ENCODE results near the gene CLIC1.
A peak's percentile ranks its signal among the peaks of the same experiment; 100 is the strongest.

Gene CLIC1

GRCh38 chr6:31736021-31736767 lies at the start of gene CLIC1:
Gene CLIC1, minus strand, starts transcription at chr6:31736530. Its CDS starts 230 bp downstream, at chr6:31736300.
- Mint-ChIP-seq H3K4me3 (peak within 1 kb of the TSS; percentile 95 to 97), H3K27me3 (no peaks in the 10 kb centered on the region), H3K4me1 (peaks cover 70% of the 10 kb centered on the region), H3K27ac (peak within 1 kb of the TSS; percentile 94), H3K9me3 (no peaks in the 10 kb centered on the region)
- peak; percentile 66 to 90 for DNase-seq
- peak; percentile 76 for ATAC-seq

- Mint-ChIP-seq H3K27ac (no peak overlapping the region), H3K27me3 (no peaks in the 10 kb centered on the region), H3K9me3 (no peaks in the 10 kb centered on the region), H3K4me1 (no peaks in the 10 kb centered on the region), H3K4me3 (no peak overlapping the region)
- DNase-seq (no peak), ATAC-seq (no peak)
These were observed 49.1 kb upstream of the CLIC1 start for GRCh38 chr6:31785475-31785874.

- Mint-ChIP-seq H3K27ac (no peak overlapping the region), H3K4me3 (no peak overlapping the region), H3K4me1 (no peaks in the 10 kb centered on the region), H3K27me3 (no peaks in the 10 kb centered on the region), H3K9me3 (no peaks in the 10 kb centered on the region)
- ATAC-seq (no peak), DNase-seq (no peak)
These were observed 48.0 kb upstream of the CLIC1 start for GRCh38 chr6:31784098-31784925.

- Mint-ChIP-seq H3K9me3 (no peaks in the 10 kb centered on the region), H3K4me3 (no peak overlapping the region), H3K27me3 (no peaks in the 10 kb centered on the region), H3K4me1 (peaks cover 8% of the 10 kb centered on the region), H3K27ac (peak overlapping the region in 1 of 2 donors; percentile 48)
- DNase-seq: no peak
- ATAC-seq: no peak
These were observed 46.0 kb upstream of the CLIC1 start for GRCh38 chr6:31782126-31782855.

GRCh38 chr6:31781244-31782125 lies 45.2 kb upstream of the CLIC1 start:
- no peak for DNase-seq
- Mint-ChIP-seq H3K27ac (no peak overlapping the region), H3K27me3 (no peaks in the 10 kb centered on the region), H3K4me3 (no peak overlapping the region), H3K9me3 (no peaks in the 10 kb centered on the region), H3K4me1 (peaks cover 16% of the 10 kb centered on the region)
- ATAC-seq: no peak

DNA sequence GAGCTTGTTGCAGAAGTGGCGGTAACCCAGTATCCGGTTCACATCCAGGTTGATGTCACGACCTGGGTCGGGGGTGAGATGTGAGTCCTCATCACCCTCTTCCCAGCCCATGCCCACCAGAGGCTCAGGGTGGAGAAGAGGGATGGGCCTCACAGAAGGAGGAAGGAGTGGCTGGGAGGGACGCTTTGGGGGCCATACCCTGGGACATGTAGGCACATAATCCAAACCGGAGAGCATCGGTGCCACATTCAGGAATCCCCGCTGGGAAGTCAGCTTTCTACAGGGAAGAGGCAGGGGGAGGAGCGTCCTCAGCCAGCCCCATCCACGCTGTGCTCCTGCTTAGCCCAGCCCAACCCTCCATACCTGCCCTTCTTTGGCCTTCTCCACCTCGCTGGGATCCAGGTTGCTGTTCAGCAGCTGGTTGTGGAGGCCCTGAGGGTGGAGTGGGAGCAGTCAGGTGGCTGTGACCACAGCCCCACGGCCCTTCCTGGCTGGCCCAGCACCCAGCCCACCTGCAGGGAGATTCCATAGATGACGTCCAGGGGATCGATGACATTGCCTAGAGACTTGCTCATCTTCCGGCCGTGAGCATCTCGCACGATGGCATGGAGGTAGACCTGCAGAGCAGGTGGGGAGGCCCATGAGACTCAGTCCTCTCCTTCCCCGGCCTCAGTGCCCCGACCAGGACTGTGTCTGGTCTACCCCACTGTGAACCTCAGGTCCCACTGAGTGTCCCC lies 44.3 kb upstream of the CLIC1 start:
- Mint-ChIP-seq H3K27ac (no peak overlapping the region), H3K4me3 (no peak overlapping the region), H3K9me3 (no peaks in the 10 kb centered on the region), H3K4me1 (peaks cover 24% of the 10 kb centered on the region), H3K27me3 (peaks cover 2% of the 10 kb centered on the region)
- DNase-seq: no peak
- ATAC-seq: no peak

DNA sequence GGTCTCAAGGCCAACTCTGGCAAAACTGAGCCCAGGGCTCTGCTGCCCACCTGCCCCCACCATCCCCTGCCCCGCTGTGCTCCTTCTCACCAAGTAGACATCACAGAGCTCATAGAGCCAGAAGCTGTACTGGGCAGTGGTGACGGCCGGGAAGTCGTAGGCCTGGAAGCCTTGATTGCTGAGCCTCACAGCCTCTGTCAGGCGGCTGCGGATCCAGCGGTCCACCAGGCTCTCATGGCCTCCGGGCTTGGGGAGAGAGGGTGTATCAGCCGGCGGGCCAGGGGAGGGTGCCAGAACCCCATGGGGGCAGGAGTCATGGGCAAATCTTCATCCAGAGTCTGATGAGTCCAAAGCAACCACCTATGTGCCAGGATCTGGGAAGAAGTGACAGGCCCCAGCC lies 43.6 kb upstream of the CLIC1 start:
- ATAC-seq: no peak
- H3K4me1 Mint-ChIP-seq: peaks cover 31% of the 10 kb centered on the region

GRCh38 chr6:31778999-31779885 lies 42.9 kb upstream of the CLIC1 start:
- Mint-ChIP-seq H3K4me3 (no peak overlapping the region), H3K27me3 (peaks cover 8% of the 10 kb centered on the region), H3K4me1 (peaks cover 35% of the 10 kb centered on the region), H3K9me3 (no peaks in the 10 kb centered on the region), H3K27ac (peak overlapping the region in 1 of 2 donors; percentile 34)
- no peak for DNase-seq
- no peak for ATAC-seq

More for the DNA sequence above, 43.6 kb upstream of the CLIC1 start:
- no peak for DNase-seq
- no peak overlapping the region for H3K4me3 Mint-ChIP-seq
- peak overlapping the region in 1 of 2 donors; percentile 34 for H3K27ac Mint-ChIP-seq
- peaks cover 8% of the 10 kb centered on the region for H3K27me3 Mint-ChIP-seq
- no peaks in the 10 kb centered on the region for H3K9me3 Mint-ChIP-seq

DNA sequence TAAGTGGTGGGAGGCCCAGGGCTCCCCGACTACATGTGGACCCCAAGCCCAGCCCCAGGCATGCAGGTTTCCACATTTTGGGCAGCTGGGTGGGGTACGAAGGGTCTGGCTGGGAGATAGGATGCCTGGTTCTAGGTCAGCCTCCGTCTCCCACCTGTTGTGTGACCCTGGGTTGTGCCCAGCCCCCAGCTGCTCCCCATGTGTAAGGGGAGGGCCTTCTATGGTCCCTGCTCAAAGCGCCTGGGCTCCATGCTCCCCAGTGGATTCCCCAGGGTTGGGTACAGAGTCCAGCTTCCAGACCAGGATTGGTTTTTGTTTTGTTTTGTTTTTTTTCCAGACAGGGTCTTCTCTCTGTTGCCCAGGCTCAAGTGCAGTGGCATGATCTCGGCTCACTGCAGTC lies 41.9 kb upstream of the CLIC1 start:
- no peak for ATAC-seq
- Mint-ChIP-seq H3K27ac (peak overlapping the region in 1 of 2 donors; percentile 34), H3K4me3 (no peak overlapping the region), H3K9me3 (no peaks in the 10 kb centered on the region), H3K4me1 (peaks cover 46% of the 10 kb centered on the region), H3K27me3 (peaks cover 8% of the 10 kb centered on the region)
- DNase-seq: no peak

DNA sequence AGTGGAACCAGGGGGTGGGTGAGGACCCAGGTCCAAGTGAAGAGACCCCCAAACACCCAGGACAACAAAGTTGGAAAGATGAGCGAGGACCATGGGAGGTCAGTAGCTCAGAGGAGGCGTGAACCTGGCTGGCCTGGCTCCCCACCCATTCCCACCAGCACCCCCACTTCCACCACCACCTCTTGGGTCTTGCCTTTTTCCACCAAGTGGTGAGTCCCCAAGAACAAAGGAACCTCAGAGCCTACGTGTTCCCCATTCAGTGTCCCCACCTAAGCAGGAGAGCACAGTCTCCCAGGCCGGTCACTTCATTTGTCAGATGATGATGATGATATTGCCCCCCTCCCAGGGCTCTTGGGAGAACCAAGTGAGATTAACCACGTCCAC lies 41.3 kb upstream of the CLIC1 start:
- ATAC-seq (no peak), DNase-seq (no peak)
- Mint-ChIP-seq H3K9me3 (no peaks in the 10 kb centered on the region), H3K27ac (peak overlapping the region in 1 of 2 donors; percentile 38), H3K27me3 (peaks cover 8% of the 10 kb centered on the region), H3K4me3 (peak overlapping the region in 1 of 2 donors; percentile 13), H3K4me1 (peaks cover 51% of the 10 kb centered on the region)

GRCh38 chr6:31776989-31777666 lies 40.8 kb upstream of the CLIC1 start, which contains the start of gene VWA7:
Gene VWA7, minus strand, starts transcription at chr6:31777328. Its CDS starts 549 bp downstream, at chr6:31776779.
- H3K9me3 Mint-ChIP-seq: no peaks in the 10 kb centered on the region
- peaks cover 8% of the 10 kb centered on the region for H3K27me3 Mint-ChIP-seq
- peak within 1 kb of the TSS; percentile 49 to 95 for H3K27ac Mint-ChIP-seq
- peaks cover 54% of the 10 kb centered on the region for H3K4me1 Mint-ChIP-seq
- DNase-seq: peak; percentile 78 to 91
- H3K4me3 Mint-ChIP-seq: peak within 1 kb of the TSS; percentile 71 to 84
- ATAC-seq: peak; percentile 96

- DNase-seq: no peak
- peak; percentile 24 for ATAC-seq
- peaks cover 8% of the 10 kb centered on the region for H3K27me3 Mint-ChIP-seq
- H3K4me1 Mint-ChIP-seq: peaks cover 56% of the 10 kb centered on the region
- H3K27ac Mint-ChIP-seq: peak overlapping the region; percentile 49 to 91
- no peaks in the 10 kb centered on the region for H3K9me3 Mint-ChIP-seq
- peak overlapping the region; percentile 71 to 84 for H3K4me3 Mint-ChIP-seq
These were observed 40.2 kb upstream of the CLIC1 start for GRCh38 chr6:31776485-31776988.

Measured in stimulated activated naive CD8-positive, alpha-beta T cell treated with anti-CD3 and anti-CD28 coated beads, Interleukin-15, amount 100 ng/mL, for 72 hours (primary cell).